Suppressor macrophage (primary cell): ENCODE measurements around the gene GOLGA8F.
"Not testable (repeated sequence)": the region's sequence is repeated elsewhere in the genome, so short reads cannot be mapped to it uniquely, and the experiment has no call there.

Experiments
- DNase-seq, 4 experiments: peaks; one replicate each; pipeline ENCODE4 v3.0.0-alpha.2; 2020 to 2022
- total RNA-seq, 17 experiments: gene quantifications; one replicate each; lab custom pipeline; 2026; ENCODE audit warnings: mixed read lengths in 6 of 17, inconsistent platforms in 3 of 17; lab: John Stamatoyannopoulos, UW

GOLGA8F gene
- total RNA-seq: 0 to 0.22 (median 0) reads per million in 17 experiments

- DNase-seq: not testable (repeated sequence)
Measured at GRCh38 chr15:28378364-28378763, at the start of gene GOLGA8F. TSS of gene GOLGA8F (plus strand) at chr15:28378664. CDS start at chr15:28378762, 98 bp downstream.

GRCh38 chr15:28357984-28358383, 20.5 kb upstream of the GOLGA8F start, which contains the start of gene GOLGA6L24:
TSS of gene GOLGA6L24 (minus strand) at chr15:28358084. CDS start at chr15:28358023, 61 bp downstream.
- not testable (repeated sequence) for DNase-seq

GRCh38 chr15:28365502-28365901, 13.0 kb upstream of the GOLGA8F start:
- not testable (repeated sequence) for DNase-seq

- not testable (repeated sequence) for DNase-seq
Measured at GRCh38 chr15:28380053-28380452, 1.6 kb downstream of the GOLGA8F start.

- not testable (repeated sequence) for DNase-seq
Measured at GRCh38 chr15:28396022-28396421, 17.6 kb downstream of the GOLGA8F start.

- DNase-seq: not testable (repeated sequence)
Measured at GRCh38 chr15:28402774-28403435, 24.4 kb downstream of the GOLGA8F start.

- DNase-seq: peak in 1 of 4 experiments; percentile 0
Measured at GRCh38 chr15:28420470-28420869, 42.0 kb downstream of the GOLGA8F start.

GRCh38 chr15:28435594-28435993, 57.1 kb downstream of the GOLGA8F start:
- not testable (repeated sequence) for DNase-seq
